H1 (cell line): ENCODE measurements around the gene HSF4. TPM values are rescaled to one million over a fixed set of nuclear protein-coding genes. Genes with fewer than 3 reads are reported as not detected.

Source experiments
- CTCF ChIA-PET: fragments of 300-600 bp; sonication (Branson Sonifier 250); formaldehyde crosslinking; loops from one replicate; lab custom pipeline; 2021; ENCODE audit not compliant: partially characterized antibody; lab: Charles Lee
- POLR2A ChIA-PET: fragments of 300-600 bp; sonication (Branson Sonifier 250); formaldehyde crosslinking; loops from one replicate; lab custom pipeline; 2021; ENCODE audit warnings: inconsistent platforms; ENCODE audit not compliant: partially characterized antibody; lab: Charles Lee
- DNase-seq, 2 experiments: peaks; one replicate each; pipeline versions ENCODE4 v3.0.0 to v3.0.0-alpha.2; 2010 to 2022; ENCODE audit warnings: low spot score in 2 of 2, low read depth in 1 of 2, mixed read lengths in 1 of 2
- FAIRE-seq: peaks from 2 replicates; lab custom pipeline; 2011; peaks lifted over from hg19 to GRCh38; lab: Jason Lieb, UNC
- H2AFZ ChIP-seq: 2 replicates; pipeline ENCODE4 v1.8.1; 2012; ENCODE audit warnings: low read length, inconsistent platforms
- H2AK5ac ChIP-seq: 2 replicates; pipeline ENCODE4 v1.6.1; 2013; ENCODE audit warnings: low read depth, low read length
- H2BK120ac ChIP-seq: replicated peaks from 2 replicates; pipeline ENCODE3; 2013; ENCODE audit warnings: low read depth, low read length, inconsistent platforms
- H2BK12ac ChIP-seq: 2 replicates; pipeline ENCODE4 v1.6.1; 2013; ENCODE audit warnings: low read depth, low read length
- H2BK15ac ChIP-seq: 2 replicates; pipeline ENCODE4 v1.6.1; 2013; ENCODE audit warnings: low read length
- H2BK20ac ChIP-seq: 2 replicates; pipeline ENCODE4 v1.6.1; 2013; ENCODE audit warnings: low read length
- H2BK5ac ChIP-seq: 2 replicates; pipeline ENCODE4 v1.6.1; 2013; ENCODE audit warnings: low read depth, low read length
- H3K14ac ChIP-seq: 2 replicates; pipeline ENCODE4 v1.6.1; 2013; ENCODE audit warnings: inconsistent platforms; ENCODE audit not compliant: insufficient read length
- H3K18ac ChIP-seq: 2 replicates; pipeline ENCODE4 v1.6.1; 2013; ENCODE audit warnings: low read length; ENCODE audit errors: extremely low read depth
- H3K23ac ChIP-seq: 2 replicates; pipeline ENCODE4 v1.6.1; 2013; ENCODE audit warnings: inconsistent platforms; ENCODE audit not compliant: insufficient read length
- H3K23me2 ChIP-seq: 2 replicates; pipeline ENCODE4 v1.6.1; 2013; ENCODE audit warnings: low read depth, low read length
- H3K27ac ChIP-seq: 2 replicates; pipeline ENCODE4 v1.6.1; 2011; ENCODE audit warnings: low read depth, low read length, inconsistent platforms
- H3K27me3 ChIP-seq, 4 experiments: replicated peaks in 1 of 4; 1 replicate in 1 of 4; 2 replicates in 3 of 4; pipeline versions ENCODE4 v1.6.1 to v1.8.1; 2011 to 2013; ENCODE audit warnings: low read length in 3 of 4, mild to moderate bottlenecking in 3 of 4, inconsistent platforms in 2 of 4, mixed read lengths in 2 of 4, moderate library complexity in 1 of 4; ENCODE audit not compliant: control insufficient read depth in 3 of 4, insufficient read depth in 3 of 4; ENCODE audit errors: extremely low read depth in 1 of 4
- H3K36me3 ChIP-seq, 4 experiments: 2 replicates each; pipeline versions ENCODE4 v1.6.1 to v1.8.1; 2011 to 2013; ENCODE audit warnings: mild to moderate bottlenecking in 4 of 4, low read length in 3 of 4, moderate library complexity in 2 of 4, control low read depth in 1 of 4, inconsistent platforms in 1 of 4; ENCODE audit not compliant: insufficient read depth in 4 of 4, control insufficient read depth in 2 of 4
- H3K4ac ChIP-seq: replicated peaks from 2 replicates; pipeline ENCODE3; 2013; ENCODE audit warnings: low read length, low read depth, mixed read lengths, inconsistent platforms; ENCODE audit not compliant: insufficient read length
- H3K4me1 ChIP-seq, 4 experiments: replicated peaks in 1 of 4; 1 replicate in 1 of 4; 2 replicates in 3 of 4; pipeline versions ENCODE4 v1.6.1 to v1.8.1; 2011 to 2013; ENCODE audit warnings: low read length in 3 of 4, inconsistent platforms in 2 of 4, mixed read lengths in 1 of 4; ENCODE audit not compliant: insufficient read depth in 4 of 4, control insufficient read depth in 3 of 4
- H3K4me2 ChIP-seq, 2 experiments: 2 replicates each; pipeline versions ENCODE4 v1.6.1 to v1.8.1; 2011 to 2013; ENCODE audit warnings: low read depth in 2 of 2, low read length in 2 of 2, control low read depth in 1 of 2, inconsistent platforms in 1 of 2, mild to moderate bottlenecking in 1 of 2; ENCODE audit not compliant: insufficient read depth in 1 of 2
- H3K4me3 ChIP-seq, 4 experiments: fragments of 200-600, 300-600 bp in 1 of 4; sonication (generic), shearing (Covaris generic), sonication (Bioruptor Twin) in 1 of 4; 2 replicates each; pipeline versions ENCODE4 v1.5.1 to v1.8.1; 2011 to 2016; ENCODE audit warnings: low read length in 4 of 4, low read depth in 3 of 4, control low read depth in 2 of 4, inconsistent platforms in 2 of 4, mild to moderate bottlenecking in 2 of 4, mixed read lengths in 1 of 4, moderate library complexity in 1 of 4; ENCODE audit not compliant: insufficient read depth in 2 of 4; ENCODE audit errors: extremely low read depth in 1 of 4
- H3K56ac ChIP-seq: replicated peaks from 2 replicates; pipeline ENCODE3; 2013; ENCODE audit warnings: low read depth, mild to moderate bottlenecking, mixed read lengths, low read length, inconsistent platforms; ENCODE audit not compliant: insufficient read length
- H3K79me1 ChIP-seq: 2 replicates; pipeline ENCODE4 v1.6.1; 2013; ENCODE audit warnings: low read depth, low read length, control low read depth
- H3K79me2 ChIP-seq, 2 experiments: 2 replicates each; pipeline versions ENCODE4 v1.6.1 to v1.8.1; 2012 to 2013; ENCODE audit warnings: low read length in 2 of 2, mild to moderate bottlenecking in 2 of 2, inconsistent platforms in 1 of 2; ENCODE audit not compliant: insufficient read depth in 2 of 2, control insufficient read depth in 1 of 2
- H3K9ac ChIP-seq, 4 experiments: replicated peaks in 1 of 4; 1 replicate in 1 of 4; 2 replicates in 3 of 4; pipeline versions ENCODE4 v1.6.1 to v1.8.1; 2011 to 2013; ENCODE audit warnings: low read depth in 3 of 4, low read length in 3 of 4, control low read depth in 2 of 4, mild to moderate bottlenecking in 2 of 4, moderate library complexity in 2 of 4, inconsistent platforms in 1 of 4; ENCODE audit errors: extremely low read depth in 1 of 4
- H3K9me3 ChIP-seq, 2 experiments: 2 replicates each; pipeline versions ENCODE4 v1.6.1 to v1.8.1; 2012 to 2013; ENCODE audit warnings: mild to moderate bottlenecking in 2 of 2, moderate library complexity in 2 of 2, control low read depth in 1 of 2, inconsistent platforms in 1 of 2, low read depth in 1 of 2, low read length in 1 of 2, mixed read lengths in 1 of 2; ENCODE audit not compliant: insufficient read depth in 2 of 2
- H4K20me1 ChIP-seq, 2 experiments: replicated peaks in 1 of 2; 2 replicates each; pipeline versions ENCODE3 to v1.8.1; 2011 to 2013; ENCODE audit warnings: inconsistent platforms in 2 of 2, low read length in 2 of 2, mild to moderate bottlenecking in 1 of 2; ENCODE audit not compliant: insufficient read depth in 2 of 2, control insufficient read depth in 1 of 2
- H4K5ac ChIP-seq: 2 replicates; pipeline ENCODE4 v1.6.1; 2013; ENCODE audit warnings: low read length, low read depth, mixed read lengths, inconsistent platforms; ENCODE audit not compliant: insufficient read length
- H4K8ac ChIP-seq: 2 replicates; pipeline ENCODE4 v1.8.0; 2013; ENCODE audit warnings: mild to moderate bottlenecking, moderate library complexity, low read length, inconsistent platforms; ENCODE audit not compliant: insufficient read depth; ENCODE audit errors: extremely low read depth
- H4K91ac ChIP-seq: replicated peaks from 2 replicates; pipeline ENCODE3; 2013; ENCODE audit warnings: low read length, mixed read lengths, inconsistent platforms; ENCODE audit not compliant: insufficient read length
- RBBP5 ChIP-seq: IDR thresholded peaks from 2 replicates; pipeline ENCODE4 v1.7.1; 2012; ENCODE audit warnings: low read depth, mild to moderate bottlenecking, inconsistent platforms, low read length, moderate library complexity, borderline replicate concordance
- SP2 ChIP-seq: IDR thresholded peaks from 2 replicates; pipeline ENCODE4 v1.6.1; 2012; ENCODE audit warnings: mild to moderate bottlenecking, low read length, inconsistent platforms
- TEAD4 ChIP-seq: IDR thresholded peaks from 2 replicates; pipeline ENCODE4 v1.6.1; 2012; ENCODE audit warnings: low read depth, low read length, inconsistent platforms, mixed read lengths
- WGBS, 2 experiments: shearing (Covaris generic) in 1 of 2; methylation state at CpG; one replicate each; pipeline versions ENCODE4 v1.1.6 to v1.1.7; 2013 to 2015; ENCODE audit warnings: low lambda C conversion rate in 2 of 2, mixed read lengths in 2 of 2, inconsistent platforms in 1 of 2, low coverage in 1 of 2, missing lambda C conversion rate in 1 of 2; ENCODE audit not compliant: insufficient replicate concordance in 2 of 2, insufficient coverage in 1 of 2, insufficient read length in 1 of 2; ENCODE audit errors: extremely low coverage in 1 of 2, missing lambda C conversion rate in 1 of 2; 5-methylcytosine and 5-hydroxymethylcytosine counted together
- polyA plus RNA-seq, 7 experiments: library from polyadenylated mRNA; depleted of rRNA in 3 of 7; stranded (reverse) in 5 of 7; unstranded in 2 of 7; fragments of >200 nt in 5 of 7; fragments of 200-250 nt in 2 of 7; gene quantifications; 1 replicate in 5 of 7; 2 replicates in 1 of 7; 4 replicates in 1 of 7; pipeline versions ENCODE4 v1.2.1 to v1.2.3, GENCODE V29; 2011 to 2013; ENCODE audit warnings: missing spikeins in 2 of 7, mixed read lengths in 2 of 7
- total RNA-seq: library from RNA; stranded (reverse); fragmentation: NEBNext Ultra II Directional; extraction: Animal tissue kit (Norgen Biotek cat#: 25700); gene quantifications from 2 replicates; pipeline ENCODE4 v1.2.1, GENCODE V29; 2021

The HSF4 gene
- total and polyA plus RNA-seq, 2 of the 8 experiments (the other 6 are each of a cell fraction or from before 2014, with no cell fraction given) = 0.14 TPM; not detected in 1

- Histone ChIP-seq H3K56ac (no peak overlapping the region), H3K4me3 (no peak overlapping the region), H3K27me3 (peaks cover 8 to 32% (median 19%) of the 10 kb centered on the region in 4 experiments), H3K4me2 (peak overlapping the region in 1 of 2 experiments; percentile 92; a peak in 2 of 4 replicates), H2AK5ac (no peak overlapping the region), H2AFZ (no peak overlapping the region), H3K4ac (peak overlapping the region; percentile 48), H3K79me2 (peaks cover 0 to 5% of the 10 kb centered on the region in 2 experiments; a peak in 1 of 4 replicates), H3K27ac (no peak overlapping the region), H2BK20ac (no peak overlapping the region), H3K79me1 (no peaks in the 10 kb centered on the region), H3K18ac (no peak overlapping the region), H3K23ac (no peak overlapping the region), H3K14ac (no peak overlapping the region), H3K9me3 (no peaks in the 10 kb centered on the region), H3K4me1 (peaks cover 0 to 17% (median 10%) of the 10 kb centered on the region in 4 experiments; a peak in 5 of 7 replicates), H2BK120ac (no peak overlapping the region), H3K9ac (no peak overlapping the region), H4K20me1 (peaks cover 2 to 18% of the 10 kb centered on the region in 2 experiments), H2BK15ac (no peak overlapping the region), H4K8ac (no peak overlapping the region), H3K23me2 (peaks cover 13% of the 10 kb centered on the region; the same call in 1 of the 2 replicates), H2BK12ac (no peak overlapping the region), H2BK5ac (no peak overlapping the region; the same call in 1 of the 2 replicates), H4K91ac (no peak overlapping the region), H4K5ac (no peak overlapping the region), H3K36me3 (no peaks in the 10 kb centered on the region; a peak in 1 of 8 replicates)
- ChIA-PET CTCF (interaction anchor here (0.6 to 9.3 kb wide), 29 partner anchors 9 to 290 kb away, joined by 3 to 151 read pairs (median 4); partner anchors contain the start of genes B3GNT9, CES3, ELMO3 and FBXL8), POLR2A (interaction anchor here (0.6 to 4.0 kb wide), 10 partner anchors 12 to 252 kb away, joined by 3 to 19 read pairs (median 4); partner anchors contain the start of genes HSF4 and NOL3)
- WGBS, 2 experiments = 17% methylated on average over 12 of the region's 12 CpGs; no CpG with 5 or more reads in 1 of the 2 experiments
- DNase-seq = no peak
- no peak for TF ChIP-seq SP2
- TF ChIP-seq TEAD4 = no peak
- TF ChIP-seq RBBP5 = peak; percentile 38; the same call in 1 of the 2 replicates
- FAIRE-seq = no peak
Measured at GRCh38 chr16:67185651-67186134, 21.1 kb downstream of the HSF4 start.
